MM.1S (cell line): ENCODE results near the gene EHBP1.

Experiments used
- DNase-seq: peaks from one replicate; pipeline ENCODE4 v3.0.0-alpha.2; 2015
- H2AFZ ChIP-seq: fragments of 300-600 bp; sonication (generic); 2 replicates; pipeline ENCODE4 v1.6.0; 2016; ENCODE audit warnings: antibody characterized with exemption, low read length
- H3F3A ChIP-seq: fragments of 300-600 bp; sonication (generic); 2 replicates; pipeline ENCODE4 v1.6.1; 2016; ENCODE audit warnings: mild to moderate bottlenecking, antibody characterized with exemption, low read length, moderate library complexity, mixed read lengths; ENCODE audit not compliant: insufficient read depth
- H3K27ac ChIP-seq: fragments of 300-600 bp; sonication (generic); 2 replicates; pipeline ENCODE4 v1.5.1; 2016; ENCODE audit warnings: mild to moderate bottlenecking, low read length
- H3K27me3 ChIP-seq: fragments of 300-600 bp; sonication (generic); replicated peaks from 2 replicates; pipeline ENCODE4 v1.6.0; 2016; ENCODE audit warnings: low read length; ENCODE audit not compliant: insufficient read depth
- H3K36me3 ChIP-seq: fragments of 300-600 bp; sonication (generic); replicated peaks from 2 replicates; pipeline ENCODE4 v1.6.1; 2016; ENCODE audit warnings: mild to moderate bottlenecking, low read length, mixed read lengths; ENCODE audit not compliant: insufficient read depth
- H3K4me1 ChIP-seq: fragments of 300-600 bp; sonication (generic); 2 replicates; pipeline ENCODE4 v1.6.1; 2016; ENCODE audit warnings: low read length, mixed read lengths
- H3K4me2 ChIP-seq: fragments of 300-600 bp; sonication (generic); 2 replicates; pipeline ENCODE4 v1.6.0; 2016; ENCODE audit warnings: low read depth, low read length
- H3K4me3 ChIP-seq: fragments of 300-600 bp; sonication (generic); 2 replicates; pipeline ENCODE4 v1.5.1; 2016; ENCODE audit warnings: low read length, mixed read lengths
- H3K79me2 ChIP-seq: fragments of 300-600 bp; sonication (generic); 2 replicates; pipeline ENCODE4 v1.6.1; 2016; ENCODE audit warnings: mixed run types, low read length, mixed read lengths
- H3K9ac ChIP-seq: fragments of 300-600 bp; sonication (generic); 2 replicates; pipeline ENCODE4 v1.6.1; 2016; ENCODE audit warnings: low read length, mixed read lengths
- H3K9me2 ChIP-seq: fragments of 300-600 bp; sonication (generic); replicated peaks from 2 replicates; pipeline ENCODE4 v1.6.1; 2016; ENCODE audit warnings: mild to moderate bottlenecking, low read length, mixed read lengths; ENCODE audit not compliant: insufficient read depth
- H3K9me3 ChIP-seq: fragments of 300-600 bp; sonication (generic); replicated peaks from 2 replicates; pipeline ENCODE4 v1.6.1; 2016; ENCODE audit warnings: mild to moderate bottlenecking, low read length, mixed read lengths; ENCODE audit not compliant: insufficient read depth
- H4K20me1 ChIP-seq: fragments of 300-600 bp; sonication (generic); 2 replicates; pipeline ENCODE4 v1.6.1; 2016; ENCODE audit warnings: mild to moderate bottlenecking, low read length, moderate library complexity, mixed read lengths; ENCODE audit not compliant: insufficient read depth
- EZH2 ChIP-seq: fragments of 300-600 bp; sonication (generic); optimal IDR thresholded peaks from 2 replicates; pipeline ENCODE3; 2017; ENCODE audit warnings: low read depth, mild to moderate bottlenecking, antibody characterized with exemption, low read length, mixed read lengths
- EZH2phosphoT487 ChIP-seq: fragments of 300-600 bp; sonication (generic); IDR thresholded peaks from 2 replicates; pipeline ENCODE4 v1.6.1; 2018; ENCODE audit warnings: antibody characterized with exemption, low read length
- TF ChIP-seq, protein P1 (sequence below): fragments of 300-600 bp; sonication (generic); IDR thresholded peaks from 2 replicates; pipeline ENCODE4 v1.5.1; 2016; ENCODE audit warnings: antibody characterized with exemption, low read length, mixed read lengths

EHBP1 gene

GRCh38 chr2:63060472-63060991 is 355.0 kb downstream of the EHBP1 start:
- Histone ChIP-seq H2AFZ (no peak overlapping the region), H3K4me3 (no peak overlapping the region), H3K27ac (no peak overlapping the region), H3K27me3 (no peaks in the 10 kb centered on the region), H3F3A (no peaks in the 10 kb centered on the region), H3K4me1 (no peaks in the 10 kb centered on the region), H3K9me3 (no peaks in the 10 kb centered on the region), H4K20me1 (no peaks in the 10 kb centered on the region), H3K36me3 (no peaks in the 10 kb centered on the region), H3K4me2 (no peak overlapping the region), H3K9me2 (no peaks in the 10 kb centered on the region), H3K79me2 (no peaks in the 10 kb centered on the region), H3K9ac (no peak overlapping the region)
- no peak for DNase-seq
- TF ChIP-seq, protein P1, sequence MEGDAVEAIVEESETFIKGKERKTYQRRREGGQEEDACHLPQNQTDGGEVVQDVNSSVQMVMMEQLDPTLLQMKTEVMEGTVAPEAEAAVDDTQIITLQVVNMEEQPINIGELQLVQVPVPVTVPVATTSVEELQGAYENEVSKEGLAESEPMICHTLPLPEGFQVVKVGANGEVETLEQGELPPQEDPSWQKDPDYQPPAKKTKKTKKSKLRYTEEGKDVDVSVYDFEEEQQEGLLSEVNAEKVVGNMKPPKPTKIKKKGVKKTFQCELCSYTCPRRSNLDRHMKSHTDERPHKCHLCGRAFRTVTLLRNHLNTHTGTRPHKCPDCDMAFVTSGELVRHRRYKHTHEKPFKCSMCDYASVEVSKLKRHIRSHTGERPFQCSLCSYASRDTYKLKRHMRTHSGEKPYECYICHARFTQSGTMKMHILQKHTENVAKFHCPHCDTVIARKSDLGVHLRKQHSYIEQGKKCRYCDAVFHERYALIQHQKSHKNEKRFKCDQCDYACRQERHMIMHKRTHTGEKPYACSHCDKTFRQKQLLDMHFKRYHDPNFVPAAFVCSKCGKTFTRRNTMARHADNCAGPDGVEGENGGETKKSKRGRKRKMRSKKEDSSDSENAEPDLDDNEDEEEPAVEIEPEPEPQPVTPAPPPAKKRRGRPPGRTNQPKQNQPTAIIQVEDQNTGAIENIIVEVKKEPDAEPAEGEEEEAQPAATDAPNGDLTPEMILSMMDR = no peak
- TF ChIP-seq EZH2phosphoT487 = no peak
- TF ChIP-seq EZH2 = no peak

GRCh38 chr2:63064197-63064596 is 358.7 kb downstream of the EHBP1 start:
- Histone ChIP-seq H2AFZ (no peak overlapping the region), H3F3A (no peaks in the 10 kb centered on the region), H3K9me2 (no peaks in the 10 kb centered on the region), H3K79me2 (no peaks in the 10 kb centered on the region), H3K9me3 (no peaks in the 10 kb centered on the region), H3K4me2 (no peak overlapping the region), H3K4me3 (no peak overlapping the region), H3K36me3 (no peaks in the 10 kb centered on the region), H3K4me1 (no peaks in the 10 kb centered on the region), H3K27me3 (no peaks in the 10 kb centered on the region), H3K27ac (no peak overlapping the region), H4K20me1 (no peaks in the 10 kb centered on the region), H3K9ac (no peak overlapping the region)
- no peak for TF ChIP-seq EZH2
- TF ChIP-seq EZH2phosphoT487 = no peak
- TF ChIP-seq, protein P1 = no peak
- DNase-seq = no peak

- H3K9ac ChIP-seq = no peak overlapping the region
- H3F3A ChIP-seq = no peaks in the 10 kb centered on the region
- no peak for DNase-seq
- no peaks in the 10 kb centered on the region for H3K79me2 ChIP-seq
- H3K4me1 ChIP-seq = no peaks in the 10 kb centered on the region
- H3K27me3 ChIP-seq = no peaks in the 10 kb centered on the region
- no peaks in the 10 kb centered on the region for H3K9me2 ChIP-seq
- no peak overlapping the region for H3K4me2 ChIP-seq
- no peak overlapping the region for H3K4me3 ChIP-seq
- TF ChIP-seq EZH2 = no peak
- TF ChIP-seq, protein P1 = no peak
- no peak for TF ChIP-seq EZH2phosphoT487
- H3K36me3 ChIP-seq = no peaks in the 10 kb centered on the region
- H2AFZ ChIP-seq = no peak overlapping the region
- H4K20me1 ChIP-seq = no peaks in the 10 kb centered on the region
- no peak overlapping the region for H3K27ac ChIP-seq
- H3K9me3 ChIP-seq = no peaks in the 10 kb centered on the region
Observed at GRCh38 chr2:63064661-63065060, 359.1 kb downstream of the EHBP1 start.
